Measurements from ENCODE around the gene RIMOC1. TPM values are rescaled to one million over a fixed set of nuclear protein-coding genes. Genes with fewer than 3 reads are reported as not detected.

RIMOC1 gene
- polyA plus RNA-seq, 1 donor, result 19.6 TPM

Other genes with a start within 250 kb of the RIMOC1 start
- 19.4 TPM for gene OXCT1, start 33.9 kb upstream of the RIMOC1 start, polyA plus RNA-seq
- gene FBXO4, start 20.9 kb downstream of the RIMOC1 start, polyA plus RNA-seq, result 13.4 TPM